AG04449 (cell line): ENCODE measurements around the gene ADGRB3.
"Not testable (repeated sequence)": the region's sequence is repeated elsewhere in the genome, so short reads cannot be mapped to it uniquely, and the experiment has no call there.

ENCODE experiments used
- CTCF ChIA-PET: fragments of 350-600 bp; formaldehyde crosslinking; extraction: SDS; loops from one replicate; lab custom pipeline; 2021; ENCODE audit warnings: antibody characterized with exemption; lab: Yijun Ruan, JAX
- POLR2A ChIA-PET: fragments of 400-600, 350-600 bp; formaldehyde crosslinking; extraction: SDS; loops from one replicate; lab custom pipeline; 2020; ENCODE audit warnings: antibody characterized with exemption, inconsistent platforms; lab: Yijun Ruan, JAX
- DNase-seq: peaks from one replicate; pipeline ENCODE4 v3.0.0-alpha.2; 2010; ENCODE audit warnings: low read depth, low spot score
- H3K4me3 ChIP-seq: 2 replicates; pipeline ENCODE4 v1.5.1; 2011; ENCODE audit warnings: low read depth, mild to moderate bottlenecking, control low read depth, low read length
- TF ChIP-seq, protein P1 (sequence below): IDR thresholded peaks from one replicate; pipeline ENCODE4 v1.5.1; 2011; ENCODE audit warnings: mild to moderate bottlenecking, moderate library complexity, low read length, control low read depth, inconsistent platforms; ENCODE audit not compliant: insufficient read depth; ENCODE audit errors: missing control alignments

ADGRB3 gene

DNA sequence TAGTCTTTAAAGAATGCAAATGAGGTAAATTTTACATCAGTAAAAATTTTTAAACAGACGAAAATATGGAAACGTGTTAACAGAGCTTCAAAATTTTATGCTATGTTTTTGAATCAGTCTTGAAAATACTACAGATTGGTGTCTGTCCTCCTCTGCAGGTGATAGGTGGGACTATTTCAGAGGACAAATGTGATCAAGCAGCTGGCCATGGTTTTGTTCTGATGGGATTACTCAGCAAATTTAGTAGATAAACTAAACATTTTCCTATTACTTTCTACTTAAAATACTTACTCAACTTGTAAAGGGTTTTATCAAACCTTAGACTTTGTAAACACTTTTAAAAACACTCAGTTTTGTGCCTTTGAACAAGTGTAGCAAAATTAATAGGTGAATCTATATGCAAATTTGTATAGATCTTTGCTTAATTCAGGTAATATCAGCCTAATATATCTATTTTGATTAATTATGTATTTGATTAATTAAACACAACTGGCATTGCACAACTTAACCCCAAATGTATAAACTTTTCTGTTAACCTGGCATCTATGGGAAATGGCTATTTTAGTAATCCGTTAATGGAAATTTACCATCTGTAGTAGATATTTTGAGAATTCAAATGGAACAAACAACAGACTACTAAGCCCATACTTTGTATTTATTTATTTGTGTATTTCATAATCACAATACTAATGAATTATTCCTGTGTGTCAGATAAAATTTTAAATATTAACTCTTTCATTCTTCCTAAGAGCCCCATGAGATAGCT lies 22.5 kb downstream of the ADGRB3 start:
- H3K4me3 ChIP-seq: no peak overlapping the region
- no peak for DNase-seq
- ChIA-PET POLR2A (no interaction called here), CTCF (no interaction called here)
- TF ChIP-seq, protein P1, sequence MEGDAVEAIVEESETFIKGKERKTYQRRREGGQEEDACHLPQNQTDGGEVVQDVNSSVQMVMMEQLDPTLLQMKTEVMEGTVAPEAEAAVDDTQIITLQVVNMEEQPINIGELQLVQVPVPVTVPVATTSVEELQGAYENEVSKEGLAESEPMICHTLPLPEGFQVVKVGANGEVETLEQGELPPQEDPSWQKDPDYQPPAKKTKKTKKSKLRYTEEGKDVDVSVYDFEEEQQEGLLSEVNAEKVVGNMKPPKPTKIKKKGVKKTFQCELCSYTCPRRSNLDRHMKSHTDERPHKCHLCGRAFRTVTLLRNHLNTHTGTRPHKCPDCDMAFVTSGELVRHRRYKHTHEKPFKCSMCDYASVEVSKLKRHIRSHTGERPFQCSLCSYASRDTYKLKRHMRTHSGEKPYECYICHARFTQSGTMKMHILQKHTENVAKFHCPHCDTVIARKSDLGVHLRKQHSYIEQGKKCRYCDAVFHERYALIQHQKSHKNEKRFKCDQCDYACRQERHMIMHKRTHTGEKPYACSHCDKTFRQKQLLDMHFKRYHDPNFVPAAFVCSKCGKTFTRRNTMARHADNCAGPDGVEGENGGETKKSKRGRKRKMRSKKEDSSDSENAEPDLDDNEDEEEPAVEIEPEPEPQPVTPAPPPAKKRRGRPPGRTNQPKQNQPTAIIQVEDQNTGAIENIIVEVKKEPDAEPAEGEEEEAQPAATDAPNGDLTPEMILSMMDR: no peak

GRCh38 chr6:68658338-68658737 lies 23.3 kb downstream of the ADGRB3 start:
- CTCF ChIA-PET: no interaction called here
- TF ChIP-seq, protein P1: no peak
- POLR2A ChIA-PET: no interaction called here
- DNase-seq: no peak
- H3K4me3 ChIP-seq: no peak overlapping the region

- H3K4me3 ChIP-seq: no peak overlapping the region
- CTCF ChIA-PET: no interaction called here
- DNase-seq: no peak
- POLR2A ChIA-PET: no interaction called here
- TF ChIP-seq, protein P1: no peak
Measured at GRCh38 chr6:68673255-68673654, 38.2 kb downstream of the ADGRB3 start.

GRCh38 chr6:68675548-68675947 lies 40.5 kb downstream of the ADGRB3 start:
- POLR2A ChIA-PET: no interaction called here
- CTCF ChIA-PET: no interaction called here
- no peak for DNase-seq
- no peak overlapping the region for H3K4me3 ChIP-seq
- TF ChIP-seq, protein P1: no peak

GRCh38 chr6:68676094-68676493 lies 41.0 kb downstream of the ADGRB3 start:
- CTCF ChIA-PET, DNase-seq: not testable (repeated sequence)

DNA sequence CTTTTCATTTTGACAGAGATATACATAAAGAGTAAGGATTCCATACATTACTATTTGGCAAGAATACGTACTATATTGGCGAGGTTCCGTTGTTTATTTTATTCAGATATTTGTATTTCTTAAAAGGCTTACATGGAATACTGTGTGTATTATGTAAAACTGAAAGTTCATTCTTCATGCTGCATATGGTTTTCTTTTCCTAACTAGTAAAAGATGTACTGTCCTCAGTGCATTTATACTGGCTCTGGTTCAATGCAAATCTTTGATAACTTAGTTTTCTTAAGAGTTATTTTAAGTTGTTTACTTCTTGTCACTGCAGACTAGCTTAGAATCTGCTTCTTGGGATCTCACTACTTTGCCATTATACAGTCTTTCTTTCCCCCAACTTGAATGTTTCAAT lies 42.0 kb downstream of the ADGRB3 start:
- no peak for DNase-seq
- TF ChIP-seq, protein P1: no peak
- POLR2A ChIA-PET: no interaction called here
- H3K4me3 ChIP-seq: no peak overlapping the region
- CTCF ChIA-PET: no interaction called here

More at GRCh38 chr6:68676094-68676493, 41.0 kb downstream of the ADGRB3 start:
- H3K4me3 ChIP-seq, POLR2A ChIA-PET: not testable (repeated sequence)

- no peak overlapping the region for H3K4me3 ChIP-seq
- TF ChIP-seq, protein P1: no peak
- CTCF ChIA-PET: no interaction called here
- DNase-seq: no peak
- POLR2A ChIA-PET: no interaction called here
Measured at GRCh38 chr6:68679399-68679798, 44.3 kb downstream of the ADGRB3 start.
